Inflammatory macrophage treated with lipopolysaccharide for 1 hour (primary cell): ENCODE data around the gene GLYAT.

Source experiments
- DNase-seq, 2 donors: peaks; one replicate each; pipeline ENCODE4 v3.0.0-alpha.2; 2020 to 2022

The GLYAT gene, protein sequence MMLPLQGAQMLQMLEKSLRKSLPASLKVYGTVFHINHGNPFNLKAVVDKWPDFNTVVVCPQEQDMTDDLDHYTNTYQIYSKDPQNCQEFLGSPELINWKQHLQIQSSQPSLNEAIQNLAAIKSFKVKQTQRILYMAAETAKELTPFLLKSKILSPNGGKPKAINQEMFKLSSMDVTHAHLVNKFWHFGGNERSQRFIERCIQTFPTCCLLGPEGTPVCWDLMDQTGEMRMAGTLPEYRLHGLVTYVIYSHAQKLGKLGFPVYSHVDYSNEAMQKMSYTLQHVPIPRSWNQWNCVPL

DNA sequence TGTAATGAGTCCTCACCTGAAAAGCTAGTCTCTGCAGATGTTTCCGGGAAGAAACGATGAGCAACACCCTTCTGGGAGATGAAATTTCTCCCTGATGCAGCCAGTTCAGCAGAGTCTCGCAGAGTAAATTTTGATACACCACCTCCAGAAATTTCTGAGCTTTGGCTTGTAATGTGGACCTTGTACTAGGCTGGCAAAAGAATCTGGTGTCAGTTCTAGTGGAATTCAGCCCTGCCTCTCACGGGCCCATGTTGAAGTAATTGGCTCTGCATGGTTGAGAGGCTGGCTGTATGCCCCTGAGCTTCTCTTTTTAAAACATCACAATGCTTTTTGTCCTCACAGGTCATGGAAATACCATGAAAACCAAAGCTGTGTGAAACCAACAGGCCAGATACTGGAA, at the start of gene GLYAT:
GLYAT (minus strand) TSS at position 125 of the 400 bp plus-strand sequence. CDS start 7,447 bp downstream, outside the sequence.
- DNase-seq, result no peak

DNA sequence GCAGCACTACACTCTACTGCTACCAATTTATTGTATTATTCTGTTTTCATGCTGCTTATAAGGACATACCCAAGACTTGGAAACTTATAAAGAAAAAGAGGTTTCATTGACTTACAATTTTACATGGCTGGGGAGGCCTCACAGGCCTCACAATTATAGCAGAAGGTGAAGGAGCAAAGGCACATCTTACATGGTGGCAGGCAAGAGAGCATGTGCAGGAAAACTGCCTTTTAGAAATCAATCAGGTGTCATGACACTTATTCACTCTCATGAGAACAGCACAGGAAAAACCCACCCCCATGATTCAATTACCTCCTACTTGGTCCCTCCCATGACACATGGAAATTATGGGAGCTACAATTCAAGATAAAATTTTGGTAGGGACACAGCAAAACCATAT, 49.6 kb upstream of the GLYAT start:
- DNase-seq, result no peak

DNA sequence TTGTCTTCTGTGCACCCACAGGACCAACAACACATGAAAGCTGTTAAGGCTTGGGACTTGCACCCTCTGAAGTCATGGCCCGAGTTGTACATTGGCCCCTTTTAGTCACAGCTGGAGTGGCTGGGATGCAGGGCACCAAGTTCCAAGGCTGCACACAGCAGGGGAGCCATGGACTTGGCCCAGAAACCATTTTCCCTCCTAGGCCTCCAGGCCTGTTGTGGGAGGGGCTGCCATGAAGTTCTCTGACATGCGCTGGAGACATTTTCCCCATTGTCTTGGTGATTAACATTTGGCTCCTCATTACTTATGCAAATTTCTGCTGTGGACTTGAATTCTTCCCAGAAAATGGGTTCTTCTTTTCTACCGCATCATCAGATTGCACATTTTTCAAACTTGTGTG, 48.8 kb upstream of the GLYAT start:
- no peak for DNase-seq

DNA sequence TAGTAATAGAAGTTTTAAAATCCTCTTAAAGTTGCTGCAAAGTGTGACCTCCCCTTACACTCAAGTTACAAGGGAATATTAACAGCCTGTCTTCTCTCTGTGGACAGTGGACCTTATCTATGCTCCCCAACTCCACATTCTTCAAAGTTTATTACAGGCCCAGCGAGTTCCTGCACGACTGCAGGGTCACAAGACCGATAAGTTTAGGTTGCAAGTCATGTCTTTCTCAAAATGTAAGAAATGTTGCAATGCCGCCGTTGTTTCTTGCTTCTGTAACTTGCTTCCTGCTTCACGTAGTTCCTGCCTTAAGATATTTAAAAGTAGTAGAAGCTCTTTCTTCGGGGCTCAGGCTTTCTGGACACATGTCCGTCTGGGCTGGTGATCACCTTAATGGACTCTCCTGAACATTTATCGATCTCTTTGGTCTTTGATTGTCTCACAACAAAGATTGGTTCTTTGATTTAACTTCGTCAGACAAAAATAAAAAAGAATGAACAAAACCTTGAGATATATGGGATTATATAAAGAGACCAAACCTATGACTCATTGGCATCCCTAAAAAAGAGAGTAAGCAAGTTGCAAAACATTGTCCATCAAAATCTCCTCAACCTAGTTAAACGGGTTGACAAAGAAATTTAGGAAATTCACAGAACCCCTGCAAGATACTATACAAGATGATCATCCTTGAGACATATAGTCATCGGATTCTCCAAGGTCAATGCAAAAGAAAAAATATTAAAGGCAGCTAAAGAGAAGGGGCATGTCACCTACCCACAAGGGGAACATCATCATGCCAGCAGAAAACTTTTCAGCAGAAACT, 45.4 kb upstream of the GLYAT start:
- DNase-seq, result peak; percentile 76 to 80

DNA sequence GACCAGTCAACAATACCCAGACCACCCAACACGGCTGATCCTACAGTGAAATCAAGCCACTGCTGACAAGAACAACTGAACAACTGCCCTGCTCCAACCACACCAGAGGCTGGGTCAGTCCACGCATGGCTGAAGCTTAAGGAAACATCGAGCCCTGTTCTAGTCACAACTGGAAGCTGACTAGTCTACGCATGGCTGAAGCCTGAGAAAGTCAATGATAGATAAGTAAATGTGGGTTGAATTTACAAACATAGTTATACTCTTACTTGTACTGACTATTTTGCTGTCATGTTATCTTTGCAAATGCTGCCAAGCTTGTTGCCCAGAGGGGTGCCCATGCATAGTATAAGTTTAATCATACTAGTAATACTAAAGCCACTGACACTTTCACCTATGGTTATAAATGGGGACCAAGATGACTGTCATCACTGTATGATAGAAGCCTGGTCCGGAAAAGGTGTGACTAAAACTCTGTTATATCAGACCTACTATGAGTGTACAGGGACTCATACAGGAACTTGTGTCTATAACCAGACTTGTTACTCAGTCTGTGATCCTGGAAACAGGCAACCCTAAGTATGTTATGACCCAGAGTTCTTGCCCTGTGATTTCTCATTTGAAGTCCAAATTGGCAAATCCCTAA, 43.4 kb upstream of the GLYAT start:
- DNase-seq, result no peak

DNA sequence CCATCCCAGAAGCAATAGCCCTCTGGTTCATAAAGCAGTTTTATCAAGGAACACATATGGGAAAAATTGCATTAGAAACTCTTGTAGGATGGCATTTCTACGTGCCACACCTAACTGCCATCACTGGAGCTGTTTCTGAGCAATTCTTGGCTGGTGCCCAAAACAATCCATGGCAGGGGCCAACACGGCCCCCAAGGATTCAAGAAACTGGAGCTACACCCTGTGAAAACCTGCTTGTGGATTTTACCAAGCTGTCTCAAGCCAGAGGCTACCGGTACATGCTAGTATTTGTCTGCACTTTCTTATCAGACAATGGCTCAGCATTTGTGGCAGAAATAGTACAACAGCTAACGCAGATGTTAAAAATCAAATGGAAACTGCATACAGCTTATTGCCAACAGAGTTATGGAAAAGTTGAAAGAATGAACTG, 42.4 kb upstream of the GLYAT start:
- DNase-seq, result no peak

DNA sequence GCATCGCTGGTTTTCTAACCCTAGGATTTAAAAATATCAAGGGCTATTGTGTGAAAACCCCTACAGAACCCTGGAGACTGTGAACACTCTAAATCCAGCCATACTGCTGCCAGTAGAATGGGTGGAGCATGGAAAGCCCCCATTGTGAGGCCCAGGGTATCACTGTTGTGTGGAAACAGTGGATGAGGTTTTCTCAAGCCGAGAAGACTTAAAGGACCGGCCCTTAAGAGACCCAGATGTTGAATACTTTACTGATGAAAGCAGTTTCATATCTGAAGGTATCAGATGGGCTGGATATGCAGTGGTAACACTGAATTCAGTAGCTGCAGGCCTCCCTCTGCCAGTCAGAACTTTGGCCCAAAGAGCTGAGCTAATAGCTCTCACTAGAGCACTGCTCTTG, 41.6 kb upstream of the GLYAT start:
- no peak for DNase-seq

DNA sequence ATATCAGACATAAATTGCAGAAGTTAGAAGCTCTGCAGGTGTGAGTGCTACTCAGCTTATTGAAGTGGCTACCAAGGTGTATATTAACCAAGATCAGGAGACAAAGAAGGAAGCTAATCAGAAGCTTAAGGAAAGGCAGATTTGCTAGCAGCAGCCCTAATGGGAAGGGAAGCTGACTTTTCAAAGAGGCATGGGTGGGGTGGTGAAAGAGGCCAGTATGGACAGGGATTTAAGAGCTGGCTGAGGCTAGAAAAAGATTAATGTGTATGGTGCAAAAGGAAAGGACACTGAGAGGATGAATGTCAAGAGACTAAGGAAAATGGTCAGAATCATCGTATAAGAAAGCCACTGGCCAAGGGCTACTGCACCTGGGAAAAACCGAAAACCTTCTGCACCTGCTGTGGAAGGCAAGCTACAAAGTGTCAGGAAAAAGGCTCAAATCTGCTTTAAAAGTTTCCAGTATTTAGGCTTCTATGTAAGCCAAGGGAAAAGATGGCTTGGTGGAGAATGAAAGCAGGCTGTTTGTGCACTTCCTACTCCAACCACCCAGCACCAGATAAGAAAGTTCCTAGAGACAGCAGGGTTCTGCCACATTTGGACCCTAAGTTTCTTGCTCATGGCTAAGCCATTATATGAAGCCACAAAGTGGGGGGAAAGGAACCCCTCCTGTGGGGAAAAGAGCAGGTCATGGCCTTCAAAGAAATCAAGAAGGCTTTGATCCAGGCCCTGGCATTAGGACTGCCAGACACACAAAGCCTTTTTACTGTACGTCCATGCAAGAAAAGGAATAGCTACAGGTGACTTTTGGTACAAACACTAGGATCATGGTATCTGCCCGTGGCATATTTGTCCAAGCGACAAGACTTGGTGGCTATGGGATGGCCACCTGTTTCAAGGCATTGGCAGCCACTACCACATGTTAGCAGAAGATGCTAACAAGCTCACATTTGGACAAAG, 40.9 kb upstream of the GLYAT start:
- DNase-seq, result no peak

DNA sequence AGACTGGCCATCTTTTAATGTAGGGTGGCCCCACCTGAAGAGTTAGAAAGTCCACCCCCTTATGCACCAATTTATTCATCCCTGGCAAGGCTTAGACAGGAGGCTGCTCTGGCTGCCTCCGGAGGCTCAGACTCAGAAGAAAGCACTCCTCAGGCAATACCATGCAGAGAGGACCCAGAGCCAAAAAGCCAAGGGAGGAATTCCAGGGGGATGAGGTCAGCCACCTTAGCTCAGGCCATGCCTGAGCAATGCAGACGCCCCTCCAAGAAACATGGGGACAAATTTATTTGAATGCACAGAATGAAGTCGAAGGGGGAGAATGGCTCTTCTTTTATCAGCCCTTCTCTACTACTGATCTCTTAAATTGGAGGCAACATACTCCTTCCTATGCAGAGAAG, 39.7 kb upstream of the GLYAT start:
- DNase-seq, result no peak

DNA sequence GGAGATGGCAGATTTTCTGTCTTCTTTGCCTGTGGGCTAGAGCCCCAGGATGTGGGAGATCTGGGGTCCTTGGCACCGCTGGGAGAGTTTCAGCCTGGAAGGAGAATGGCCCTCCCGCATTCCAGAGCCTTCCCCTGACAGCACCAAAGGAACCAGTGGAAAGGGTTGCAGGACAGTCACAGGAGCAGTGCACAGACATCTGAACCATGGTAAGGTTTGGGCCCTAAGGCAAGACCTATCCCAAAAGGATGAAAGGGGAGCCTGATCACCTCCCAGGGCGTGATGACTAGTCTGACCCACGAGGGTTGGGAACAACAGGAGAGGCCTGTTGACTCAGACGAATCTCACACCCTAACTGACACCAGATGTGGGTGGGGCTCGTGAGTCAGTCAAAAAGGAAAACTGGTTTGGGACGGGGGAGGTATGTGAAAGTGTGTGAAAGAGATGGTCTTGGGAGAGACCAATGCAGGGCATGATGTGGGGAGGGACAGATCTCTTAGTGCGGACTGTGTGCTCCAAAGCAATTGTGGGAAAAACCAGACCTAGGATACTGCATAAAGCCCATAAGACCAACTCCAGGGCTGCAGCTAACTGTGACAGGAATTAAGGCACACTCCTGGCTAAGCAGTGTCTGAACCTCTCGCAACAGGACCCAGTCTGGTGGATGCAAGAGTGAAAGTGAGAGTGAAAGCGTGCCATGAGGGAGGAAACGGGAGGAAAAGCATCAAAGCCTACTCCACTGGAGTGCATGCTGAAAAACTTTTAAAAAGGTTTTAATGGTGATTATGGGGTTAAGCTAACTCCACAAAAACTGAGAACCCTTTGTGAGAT, 39.1 kb upstream of the GLYAT start:
- peak in 1 of 2 donors; percentile 27 for DNase-seq

DNA sequence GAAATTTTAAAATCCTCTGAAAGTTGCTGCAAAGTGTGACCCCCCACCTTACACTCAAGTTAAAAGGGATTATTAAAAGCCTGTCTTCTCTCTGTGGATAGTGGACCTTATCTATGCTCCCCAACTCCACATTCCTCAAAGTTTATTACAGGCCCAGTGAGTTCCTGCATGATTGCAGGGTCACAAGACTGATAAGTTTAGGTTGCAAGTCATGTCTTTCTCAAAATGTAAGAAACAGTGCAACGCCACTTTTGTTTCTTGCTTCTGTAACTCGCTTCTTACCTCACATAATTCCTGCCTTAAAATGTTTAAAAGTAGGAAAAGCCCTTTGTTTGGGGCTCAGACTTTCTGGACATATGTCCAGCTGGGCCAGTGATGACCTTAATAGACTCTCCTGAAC, 38.4 kb upstream of the GLYAT start:
- no peak for DNase-seq

DNA sequence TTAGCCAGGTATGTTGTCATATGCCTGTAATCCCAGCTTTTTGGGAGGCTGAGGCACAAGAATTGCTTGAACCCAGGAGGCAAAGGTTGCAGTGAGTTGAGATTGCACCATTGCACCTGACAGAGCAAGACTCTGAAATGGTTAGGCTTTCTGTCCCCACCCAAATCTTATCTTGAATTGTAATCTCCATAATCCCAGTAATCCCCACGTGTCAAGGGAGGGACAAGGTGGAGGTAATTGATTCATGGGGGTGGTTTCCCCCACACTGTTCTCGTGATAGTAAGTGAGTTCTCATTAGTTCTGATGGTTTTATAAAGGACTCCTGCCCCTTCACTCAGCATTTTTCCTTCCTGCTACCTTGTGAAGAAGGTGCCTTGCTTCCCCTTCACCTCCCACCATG, 37.6 kb upstream of the GLYAT start:
- no peak for DNase-seq

DNA sequence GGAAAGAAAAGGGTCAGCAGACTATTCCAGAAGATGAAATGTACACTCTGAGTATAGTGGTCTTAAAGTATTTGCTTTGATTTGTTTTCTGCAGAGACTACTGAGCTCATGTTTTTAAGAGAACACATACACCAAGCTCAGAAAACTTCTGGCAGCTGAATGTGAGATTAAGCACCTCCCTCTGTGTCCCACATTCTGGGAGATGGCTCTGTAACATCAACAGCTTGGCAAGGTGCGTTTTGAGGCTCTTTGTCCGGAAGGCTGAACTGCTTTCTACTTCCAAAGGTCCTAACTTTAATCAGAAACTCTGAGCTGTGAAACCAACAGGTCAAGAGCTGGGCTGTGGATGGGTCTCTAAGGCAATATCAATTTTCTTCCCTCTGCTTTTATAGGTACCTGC, 36.4 kb upstream of the GLYAT start:
- DNase-seq, result no peak

DNA sequence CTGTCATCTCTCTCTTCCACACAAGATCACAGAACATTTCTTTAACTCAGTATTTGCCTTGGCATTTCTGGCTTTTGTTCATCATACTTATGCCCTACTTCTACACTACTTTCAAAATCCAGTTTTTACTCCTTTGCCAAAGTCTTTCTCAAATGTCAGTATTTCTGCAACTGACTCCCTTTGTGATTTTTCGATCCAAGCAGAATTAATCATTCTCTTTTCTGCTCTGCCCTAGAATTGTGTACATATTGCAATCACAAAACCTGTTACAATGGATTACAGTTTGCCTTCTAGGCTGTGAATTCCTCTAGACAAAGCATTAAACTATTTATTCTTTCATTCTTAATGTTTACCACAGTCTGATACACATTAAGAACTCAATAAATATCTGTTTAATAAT, 33.3 kb upstream of the GLYAT start:
- DNase-seq, result no peak

DNA sequence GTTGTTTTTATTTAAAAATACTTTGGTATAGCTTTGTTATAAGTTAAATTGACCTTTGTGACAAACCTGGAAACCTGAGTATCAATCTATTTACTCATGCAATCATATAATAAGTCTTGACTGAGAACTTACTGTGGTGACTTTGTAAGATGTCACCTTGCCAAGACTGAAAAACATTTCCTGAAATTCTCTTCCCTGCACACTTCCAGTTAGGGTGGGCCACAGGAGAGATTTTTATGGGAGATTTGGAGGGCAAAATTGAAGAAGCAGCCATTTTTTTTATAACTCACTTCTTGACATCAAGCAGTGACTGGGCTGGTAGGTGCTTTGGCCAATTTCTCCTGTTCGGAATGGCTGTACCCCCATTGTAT, 31.4 kb upstream of the GLYAT start:
- no peak for DNase-seq

DNA sequence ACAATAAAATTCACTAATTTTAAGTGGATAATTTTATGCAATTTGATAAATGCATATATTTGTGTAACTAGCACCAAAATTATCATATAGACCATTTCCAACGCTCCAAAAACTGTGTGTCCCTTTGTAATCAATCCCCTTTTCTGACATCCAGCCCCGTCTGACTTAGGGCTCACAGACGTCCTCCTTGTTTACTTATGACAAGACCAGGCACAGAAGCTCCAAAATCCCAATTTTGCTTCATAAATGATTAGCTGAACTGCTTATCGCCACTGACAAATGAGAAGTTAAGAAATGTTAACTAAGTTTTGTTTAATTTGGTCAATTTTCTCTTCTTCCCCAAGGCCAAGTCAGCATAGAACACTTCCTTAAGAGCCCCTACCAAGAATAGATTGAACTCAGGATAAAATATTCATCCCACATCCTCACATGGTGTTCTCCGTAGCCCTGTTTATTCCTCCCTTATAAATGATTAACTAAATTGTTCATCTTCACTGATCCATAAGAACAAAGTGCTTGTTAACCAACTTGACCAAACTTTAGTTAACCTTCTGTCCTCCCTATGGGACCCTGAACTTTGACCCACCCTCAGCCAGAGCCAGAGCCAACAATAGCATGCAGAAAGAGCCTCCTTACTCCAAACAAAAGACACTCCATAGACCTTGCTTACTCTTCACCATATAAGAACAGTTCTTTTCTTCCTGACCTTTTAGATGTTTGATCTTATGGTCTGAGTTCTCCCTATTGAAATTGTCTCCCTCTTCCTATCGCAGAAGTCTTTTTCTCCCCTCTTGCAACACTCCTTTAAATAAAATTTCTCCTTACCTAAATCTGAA, 30.8 kb upstream of the GLYAT start:
- no peak for DNase-seq

DNA sequence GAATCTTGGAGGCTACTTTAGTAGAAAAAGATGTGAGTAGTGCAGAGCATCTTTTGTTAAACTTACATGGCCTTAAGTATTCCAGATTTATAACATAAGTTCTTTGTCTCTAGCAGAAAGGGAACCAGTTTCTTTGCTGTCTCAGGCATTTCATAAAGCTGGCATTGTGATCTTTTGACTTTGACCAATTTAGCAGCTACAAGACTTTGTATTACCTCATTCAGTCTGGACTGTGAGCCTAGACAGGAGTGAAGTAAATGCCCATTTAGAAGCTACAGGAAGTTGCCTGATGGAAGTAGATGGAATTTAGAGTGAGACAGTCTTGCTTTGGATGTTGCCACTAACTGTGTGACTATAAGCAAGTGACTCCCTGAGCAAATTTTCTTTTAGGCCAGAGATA, 25.7 kb upstream of the GLYAT start:
- no peak for DNase-seq

DNA sequence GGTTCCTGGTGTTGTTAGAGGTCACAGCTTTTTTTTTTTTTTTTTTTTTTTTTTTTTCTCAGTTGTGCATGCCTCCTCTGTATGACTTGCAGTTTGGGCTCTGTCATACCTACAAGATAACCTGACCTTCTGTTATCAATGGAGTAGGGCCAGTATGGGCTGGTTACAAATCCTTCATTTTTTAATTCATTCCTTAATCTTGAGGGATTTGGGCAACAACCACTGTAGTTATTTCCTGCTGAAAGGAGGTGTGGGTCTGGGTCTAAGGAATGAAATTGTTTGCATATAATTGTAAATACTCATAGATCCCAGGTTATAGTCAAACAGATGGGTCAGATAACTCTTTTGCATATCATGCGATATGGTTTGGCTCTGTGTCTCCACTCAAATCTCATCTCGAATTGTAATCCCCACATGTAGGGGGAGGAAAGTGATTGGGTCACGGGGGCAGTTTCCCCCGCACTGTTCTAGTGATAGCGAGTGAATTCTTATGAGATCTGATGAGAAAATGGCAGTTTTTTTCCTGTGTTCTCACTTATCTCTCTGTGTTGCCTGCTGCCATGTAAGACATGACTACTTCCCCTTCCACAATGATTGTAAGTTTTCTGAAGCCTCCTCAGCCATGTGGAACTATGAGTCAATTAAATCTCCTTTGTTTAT, 14.1 kb upstream of the GLYAT start:
- DNase-seq, result no peak

DNA sequence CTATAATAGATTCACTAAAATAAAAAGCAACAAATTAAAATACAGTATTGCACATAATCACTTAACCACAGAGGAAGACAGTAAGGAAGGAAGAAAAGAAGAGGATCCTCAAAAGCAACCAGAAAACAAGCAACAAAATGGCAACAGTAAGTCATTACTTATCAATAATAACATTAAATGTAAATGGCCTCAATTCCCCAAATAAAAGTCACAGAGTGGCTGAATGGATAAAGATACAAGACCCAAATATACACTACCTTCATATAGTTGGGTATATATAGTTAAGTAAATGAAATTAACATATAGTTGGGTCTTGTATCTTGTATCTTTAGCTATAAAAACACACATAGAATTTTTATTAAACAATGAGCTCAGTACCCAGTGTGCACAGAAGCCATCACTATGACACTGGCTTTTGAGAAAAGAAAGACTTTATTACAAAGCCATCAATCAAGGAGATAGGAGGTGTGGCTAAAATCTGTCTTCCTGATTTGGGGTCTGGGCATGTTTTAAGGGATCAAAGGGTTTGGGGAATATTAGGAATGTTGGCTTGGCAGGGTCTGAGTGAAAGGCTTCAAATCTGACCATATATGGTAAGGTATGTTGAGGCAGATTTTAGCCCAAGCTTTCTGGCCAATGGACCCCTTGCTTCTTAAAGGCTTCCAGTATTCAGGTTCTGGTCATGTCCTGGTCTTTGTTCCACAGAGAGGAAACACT, 13.4 kb upstream of the GLYAT start:
- DNase-seq, result no peak
